Prostate gland (tissue), 2 donors: ENCODE results near the gene ATP5PO. TPM values are rescaled to one million over a fixed set of nuclear protein-coding genes. Genes with fewer than 3 reads are reported as not detected.
"Not testable (repeated sequence)": the region's sequence is repeated elsewhere in the genome, so short reads cannot be mapped to it uniquely, and the experiment has no call there.

ENCODE experiments used
- DNase-seq: peaks from one replicate; pipeline ENCODE4 v3.0.0-alpha.2; 2019; ENCODE audit warnings: low spot score
- H3K27ac ChIP-seq, 2 donors: fragments of 200-600 bp; sonication (generic); 2 replicates each; pipeline ENCODE4 v1.5.1; 2017 to 2019
- H3K27me3 ChIP-seq: fragments of 200-600 bp; sonication (generic); replicated peaks from 2 replicates; pipeline ENCODE4 v1.5.1; 2019; ENCODE audit not compliant: insufficient read depth
- H3K36me3 ChIP-seq, 2 donors: fragments of 200-600 bp; sonication (generic); 1 replicate in 1 of 2; 2 replicates in 1 of 2; pipeline versions ENCODE4 v1.5.1 to v1.8.1; 2017 to 2019
- H3K4me1 ChIP-seq: fragments of 200-600 bp; sonication (generic); replicated peaks from 2 replicates; pipeline ENCODE4 v1.5.1; 2019
- H3K4me3 ChIP-seq, 2 donors: fragments of 200-600 bp; sonication (generic); 2 replicates each; pipeline ENCODE4 v1.5.1; 2017 to 2019
- H3K9me3 ChIP-seq: fragments of 200-600 bp; sonication (generic); 2 replicates; pipeline ENCODE4 v1.5.1; 2017
- POLR2A ChIP-seq: fragments of 450-650 bp; IDR thresholded peaks from one replicate; pipeline ENCODE4 v1.6.1; 2016; ENCODE audit warnings: antibody characterized with exemption, mild to moderate bottlenecking
- POLR2AphosphoS5 ChIP-seq: sonication (generic); formaldehyde crosslinking; IDR thresholded peaks from one replicate; pipeline ENCODE4 v1.6.1; 2017; ENCODE audit warnings: antibody characterized with exemption
- WGBS: methylation state at CpG from one replicate; pipeline ENCODE4 v1.1.5; 2018; 5-methylcytosine and 5-hydroxymethylcytosine counted together
- intact Hi-C: fragments of 100-400 bp; cut with DNase I; formaldehyde crosslinking; loops from one replicate; pipeline ENCODE4 v1.14.2; 2022
- total RNA-seq, 2 donors: library from RNA; depleted of rRNA; stranded (reverse); fragments of >200 nt; gene quantifications; one replicate each; pipeline ENCODE4 v1.1.0, GENCODE V29; 2016
- TF ChIP-seq, protein P1 (sequence below), 4 experiments: fragments of 200-600 bp in 2 of 4; fragments of 450-650 bp in 2 of 4; sonication (generic) in 2 of 4; IDR thresholded peaks; 1 replicate in 3 of 4; 2 replicates in 1 of 4; pipeline ENCODE4 v1.5.1; 2016 to 2019; ENCODE audit warnings: antibody characterized with exemption in 4 of 4, mild to moderate bottlenecking in 2 of 4, moderate library complexity in 2 of 4

ATP5PO gene
- total RNA-seq, 2 donors from 2014 or later, result 143 to 153 TPM

DNA sequence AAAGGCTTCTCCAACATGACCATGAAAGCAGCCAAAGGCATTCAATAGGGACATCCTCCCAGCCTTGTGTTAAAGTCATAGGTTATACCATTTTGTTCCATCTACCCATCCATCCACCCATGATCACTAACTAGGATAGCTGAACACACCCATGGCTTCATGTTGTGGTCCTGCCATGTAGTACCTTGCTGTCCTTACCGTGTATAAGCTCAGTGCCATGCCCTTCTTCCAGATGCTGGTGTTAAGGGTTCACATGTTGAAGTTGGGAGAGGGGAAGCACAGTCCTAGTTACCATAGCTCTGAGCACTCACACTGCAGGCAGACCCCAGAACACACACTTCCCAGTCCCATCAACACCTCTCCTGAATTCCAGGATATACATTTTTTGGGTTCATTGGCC is 51.5 kb downstream of the ATP5PO start:
- Histone ChIP-seq H3K36me3 (no peaks in the 10 kb centered on the region), H3K4me1 (no peaks in the 10 kb centered on the region), H3K27me3 (no peaks in the 10 kb centered on the region), H3K27ac (no peak overlapping the region), H3K4me3 (no peak overlapping the region), H3K9me3 (no peaks in the 10 kb centered on the region)
- TF ChIP-seq POLR2AphosphoS5 (no peak), POLR2A (no peak)
- TF ChIP-seq, protein P1, sequence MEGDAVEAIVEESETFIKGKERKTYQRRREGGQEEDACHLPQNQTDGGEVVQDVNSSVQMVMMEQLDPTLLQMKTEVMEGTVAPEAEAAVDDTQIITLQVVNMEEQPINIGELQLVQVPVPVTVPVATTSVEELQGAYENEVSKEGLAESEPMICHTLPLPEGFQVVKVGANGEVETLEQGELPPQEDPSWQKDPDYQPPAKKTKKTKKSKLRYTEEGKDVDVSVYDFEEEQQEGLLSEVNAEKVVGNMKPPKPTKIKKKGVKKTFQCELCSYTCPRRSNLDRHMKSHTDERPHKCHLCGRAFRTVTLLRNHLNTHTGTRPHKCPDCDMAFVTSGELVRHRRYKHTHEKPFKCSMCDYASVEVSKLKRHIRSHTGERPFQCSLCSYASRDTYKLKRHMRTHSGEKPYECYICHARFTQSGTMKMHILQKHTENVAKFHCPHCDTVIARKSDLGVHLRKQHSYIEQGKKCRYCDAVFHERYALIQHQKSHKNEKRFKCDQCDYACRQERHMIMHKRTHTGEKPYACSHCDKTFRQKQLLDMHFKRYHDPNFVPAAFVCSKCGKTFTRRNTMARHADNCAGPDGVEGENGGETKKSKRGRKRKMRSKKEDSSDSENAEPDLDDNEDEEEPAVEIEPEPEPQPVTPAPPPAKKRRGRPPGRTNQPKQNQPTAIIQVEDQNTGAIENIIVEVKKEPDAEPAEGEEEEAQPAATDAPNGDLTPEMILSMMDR (IDR thresholded peaks at IDR 0.05), result no peak
- WGBS, result 79% methylated on average over 1 of the region's 1 CpG
- intact Hi-C loops, result no loop called here
- no peak for DNase-seq

DNA sequence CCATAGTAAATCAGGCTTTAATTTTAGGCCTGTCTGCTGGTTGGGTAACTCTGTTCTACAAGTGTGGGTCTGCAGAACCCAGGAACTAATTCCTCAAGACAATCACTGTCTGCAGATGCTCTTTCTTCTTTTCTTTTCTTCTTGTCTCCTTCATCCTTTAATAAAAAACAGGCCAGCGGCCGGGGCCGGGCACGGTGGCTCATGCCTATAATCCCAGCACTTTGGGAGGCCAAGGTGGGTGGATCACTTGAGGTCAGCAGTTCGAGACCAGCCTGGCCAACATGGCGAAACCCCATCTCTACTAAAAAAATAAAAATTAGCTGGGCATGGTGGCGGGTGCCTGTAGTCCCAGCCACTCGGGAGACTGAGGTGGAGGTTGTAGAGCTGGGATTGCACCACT is 52.4 kb downstream of the ATP5PO start:
- H3K4me3 ChIP-seq, H3K27ac ChIP-seq, H3K27me3 ChIP-seq, H3K4me1 ChIP-seq, intact Hi-C loops, H3K9me3 ChIP-seq, DNase-seq, H3K36me3 ChIP-seq: not testable (repeated sequence)
- WGBS, result 94% methylated on average over 8 of the region's 8 CpGs

DNA sequence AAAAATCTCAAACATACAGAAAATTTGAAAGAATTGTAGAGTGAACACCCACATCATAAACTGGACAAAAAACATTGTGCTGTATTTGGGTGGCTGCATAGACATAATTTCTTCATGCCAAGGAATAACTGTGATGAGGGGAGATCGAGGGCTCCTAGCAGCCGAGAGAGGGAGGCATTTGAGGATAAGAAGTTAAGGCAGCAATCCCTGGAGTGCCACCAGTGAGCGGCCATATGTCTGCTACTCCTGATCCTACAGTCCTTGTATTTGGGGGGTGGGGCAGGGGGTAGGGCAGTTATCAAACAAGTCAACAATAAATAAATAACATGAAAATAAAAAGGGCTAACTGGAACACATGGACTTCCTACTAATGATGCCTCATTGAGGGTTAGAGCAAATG is 54.5 kb downstream of the ATP5PO start:
- Histone ChIP-seq H3K27me3 (no peaks in the 10 kb centered on the region), H3K27ac (no peak overlapping the region), H3K36me3 (no peaks in the 10 kb centered on the region), H3K9me3 (no peaks in the 10 kb centered on the region), H3K4me1 (no peaks in the 10 kb centered on the region), H3K4me3 (no peak overlapping the region)
- TF ChIP-seq POLR2AphosphoS5, result no peak
- TF ChIP-seq, protein P1 (IDR thresholded peaks at IDR 0.05), result no peak
- TF ChIP-seq POLR2A, result no peak
- intact Hi-C loops, result no loop called here
- DNase-seq, result no peak
- WGBS, result 90% methylated on average over 3 of the region's 3 CpGs

DNA sequence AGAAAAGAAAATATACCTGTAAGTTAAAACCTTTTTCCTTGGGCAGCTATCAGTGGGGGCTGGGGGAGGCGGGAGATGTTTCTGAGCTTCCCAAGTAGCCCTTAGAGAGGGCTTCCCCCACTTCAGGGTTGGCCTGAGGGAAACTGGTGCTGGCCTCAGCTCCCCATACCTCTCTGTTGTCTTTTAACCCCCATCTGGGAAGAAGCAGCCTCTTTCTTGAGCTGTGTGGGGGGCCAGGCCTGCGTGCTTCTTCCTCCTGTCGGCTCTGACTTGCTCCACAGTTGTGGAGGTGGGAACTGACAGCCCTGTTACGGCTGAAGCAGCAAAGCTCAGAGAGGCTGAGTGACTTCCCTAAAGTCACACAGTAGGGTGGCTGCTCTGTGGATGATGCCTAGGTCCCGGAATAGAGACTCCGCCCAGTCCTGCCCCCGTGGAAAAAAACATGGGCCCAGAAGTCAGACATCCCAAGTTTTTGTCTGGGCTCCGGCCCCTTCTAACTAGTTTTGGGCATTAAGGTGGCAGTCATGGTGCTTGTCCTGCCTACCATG is 55.2 kb downstream of the ATP5PO start:
- 94% methylated on average over 8 of the region's 8 CpGs for WGBS
- no peaks in the 10 kb centered on the region for H3K27me3 ChIP-seq
- no peak for TF ChIP-seq POLR2A
- intact Hi-C loops, result no loop called here
- no peaks in the 10 kb centered on the region for H3K36me3 ChIP-seq
- no peaks in the 10 kb centered on the region for H3K4me1 ChIP-seq
- H3K4me3 ChIP-seq, result no peak overlapping the region
- DNase-seq, result no peak
- H3K9me3 ChIP-seq, result no peaks in the 10 kb centered on the region
- H3K27ac ChIP-seq, result no peak overlapping the region

DNA sequence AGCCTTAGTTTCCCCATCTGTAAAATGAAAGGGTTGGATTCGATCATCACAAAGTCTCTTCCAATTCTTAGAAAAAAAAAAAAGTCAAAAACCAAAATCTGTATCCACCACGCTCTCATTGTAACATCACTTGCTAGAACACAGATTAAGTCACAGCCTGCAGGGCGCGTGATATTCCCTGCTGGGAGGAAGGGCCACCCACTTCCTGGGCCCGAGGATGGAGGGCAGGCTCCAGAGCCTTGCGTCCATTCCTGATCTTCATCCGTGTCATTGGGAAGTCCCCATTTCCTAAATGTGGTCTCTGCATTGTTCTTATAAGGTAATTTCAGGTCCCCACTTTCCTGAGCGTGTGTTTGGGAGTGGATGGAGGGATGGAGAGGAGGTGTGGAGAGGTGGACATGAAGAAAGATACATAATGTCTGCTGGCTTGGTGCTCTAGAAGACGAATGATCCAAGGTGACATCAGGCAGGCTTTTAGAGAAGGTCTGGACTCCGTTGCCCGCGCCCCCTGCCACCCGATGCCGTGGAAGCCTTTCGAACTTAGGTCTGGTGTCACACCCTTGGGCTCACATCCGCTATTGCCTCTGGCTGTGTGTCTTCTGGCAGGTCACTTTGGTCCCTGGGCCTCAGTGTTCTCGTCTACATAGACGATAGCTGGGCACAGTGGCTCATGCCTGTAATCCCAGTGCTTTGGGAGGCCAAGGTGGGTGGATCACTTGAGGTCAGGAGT is 56.1 kb downstream of the ATP5PO start:
- intact Hi-C loops, result no loop called here
- no peaks in the 10 kb centered on the region for H3K4me1 ChIP-seq
- 90% methylated on average over 18 of the region's 18 CpGs for WGBS
- H3K4me3 ChIP-seq, result no peak overlapping the region
- TF ChIP-seq POLR2AphosphoS5, result no peak
- TF ChIP-seq, protein P1 (IDR thresholded peaks at IDR 0.05), result no peak
- TF ChIP-seq POLR2A, result no peak
- H3K9me3 ChIP-seq, result no peaks in the 10 kb centered on the region
- H3K27ac ChIP-seq, result no peak overlapping the region
- H3K36me3 ChIP-seq, result no peaks in the 10 kb centered on the region
- DNase-seq, result no peak
- no peaks in the 10 kb centered on the region for H3K27me3 ChIP-seq
